Mesothelial cell of epicardium (in vitro differentiated cells): ENCODE measurements around the gene DEK. TPM values are rescaled to one million over a fixed set of nuclear protein-coding genes. Genes with fewer than 3 reads are reported as not detected.
"Not testable (repeated sequence)": the region's sequence is repeated elsewhere in the genome, so short reads cannot be mapped to it uniquely, and the experiment has no call there.

Source experiments
- DNase-seq, 2 experiments: peaks; one replicate each; pipeline ENCODE4 v3.0.0; 2021; ENCODE audit warnings: low spot score in 2 of 2; ENCODE audit not compliant: unreplicated experiment in 2 of 2
- H3K27ac Mint-ChIP-seq: 2 replicates; pipeline ENCODE4 v1.8.0; 2021; ENCODE audit warnings: mixed read lengths
- H3K27me3 Mint-ChIP-seq: 2 replicates; pipeline ENCODE4 v1.8.0; 2021; ENCODE audit warnings: low read depth, mixed read lengths
- H3K36me3 Mint-ChIP-seq: 2 replicates; pipeline ENCODE4 v1.8.0; 2021; ENCODE audit warnings: mixed read lengths
- H3K4me1 Mint-ChIP-seq: 2 replicates; pipeline ENCODE4 v1.8.0; 2021; ENCODE audit warnings: mixed read lengths
- H3K4me3 Mint-ChIP-seq: 2 replicates; pipeline ENCODE4 v1.8.0; 2021; ENCODE audit warnings: mild to moderate bottlenecking, moderate library complexity, mixed read lengths
- H3K9me3 Mint-ChIP-seq: 2 replicates; pipeline ENCODE4 v1.8.0; 2021; ENCODE audit warnings: mixed read lengths
- CTCF ChIP-seq: fragments of 200-600 bp; sonication (generic); IDR thresholded peaks from one replicate; pipeline ENCODE4 v1.5.0; 2021; ENCODE audit warnings: antibody characterized with exemption; ENCODE audit not compliant: unreplicated experiment
- total RNA-seq: library from RNA; stranded (reverse); gene quantifications from 3 replicates; pipeline ENCODE4 v1.2.1, GENCODE V29; 2021

DEK gene
- total RNA-seq, 1 donor from 2014 or later, result 79.5 TPM

- Mint-ChIP-seq H3K36me3 (peaks cover 25% of the 10 kb centered on the region), H3K4me3 (no peak overlapping the region)
Measured at GRCh38 chr6:18211338-18211737, 53.0 kb downstream of the DEK start.

GRCh38 chr6:18210707-18211106 lies 53.6 kb downstream of the DEK start:
- no peak overlapping the region for H3K27ac Mint-ChIP-seq
- TF ChIP-seq CTCF, result no peak
- no peaks in the 10 kb centered on the region for H3K27me3 Mint-ChIP-seq
- H3K4me1 Mint-ChIP-seq, result no peaks in the 10 kb centered on the region
- peaks cover 22% of the 10 kb centered on the region for H3K36me3 Mint-ChIP-seq
- no peak overlapping the region for H3K4me3 Mint-ChIP-seq
- H3K9me3 Mint-ChIP-seq, result no peaks in the 10 kb centered on the region
- no peak for DNase-seq

More at GRCh38 chr6:18211338-18211737, 53.0 kb downstream of the DEK start:
- no peak for DNase-seq
- TF ChIP-seq CTCF, result no peak
- Mint-ChIP-seq H3K27ac (no peak overlapping the region), H3K27me3 (no peaks in the 10 kb centered on the region), H3K4me1 (no peaks in the 10 kb centered on the region), H3K9me3 (no peaks in the 10 kb centered on the region)

- DNase-seq, result no peak
- TF ChIP-seq CTCF, result no peak
- Mint-ChIP-seq H3K4me3 (no peak overlapping the region), H3K27ac (no peak overlapping the region), H3K9me3 (no peaks in the 10 kb centered on the region), H3K36me3 (peaks cover 20% of the 10 kb centered on the region), H3K27me3 (no peaks in the 10 kb centered on the region), H3K4me1 (no peaks in the 10 kb centered on the region)
Measured at GRCh38 chr6:18209539-18210197, 54.7 kb downstream of the DEK start.

GRCh38 chr6:18208778-18209177 lies 55.6 kb downstream of the DEK start:
- H3K36me3 Mint-ChIP-seq, result peaks cover 18% of the 10 kb centered on the region
- H3K27me3 Mint-ChIP-seq, H3K4me3 Mint-ChIP-seq, DNase-seq, H3K9me3 Mint-ChIP-seq, H3K27ac Mint-ChIP-seq, H3K4me1 Mint-ChIP-seq: not testable (repeated sequence)

- H3K36me3 Mint-ChIP-seq, result peaks cover 14% of the 10 kb centered on the region
- no peak overlapping the region for H3K4me3 Mint-ChIP-seq
- H3K9me3 Mint-ChIP-seq, result no peaks in the 10 kb centered on the region
- H3K27me3 Mint-ChIP-seq, result no peaks in the 10 kb centered on the region
- H3K4me1 Mint-ChIP-seq, result no peaks in the 10 kb centered on the region
- no peak for TF ChIP-seq CTCF
- DNase-seq, result no peak
- H3K27ac Mint-ChIP-seq, result no peak overlapping the region
Measured at GRCh38 chr6:18207949-18208348, 56.4 kb downstream of the DEK start.

- Mint-ChIP-seq H3K27me3 (no peaks in the 10 kb centered on the region), H3K36me3 (peaks cover 17% of the 10 kb centered on the region), H3K4me3 (no peak overlapping the region), H3K27ac (no peak overlapping the region), H3K4me1 (no peaks in the 10 kb centered on the region), H3K9me3 (no peaks in the 10 kb centered on the region)
- no peak for TF ChIP-seq CTCF
- DNase-seq, result no peak
Measured at GRCh38 chr6:18207438-18207837, 56.9 kb downstream of the DEK start.
